H1 (cell line): ENCODE data around the gene HIVEP2. TPM values are rescaled to one million over a fixed set of nuclear protein-coding genes. Genes with fewer than 3 reads are reported as not detected.

Source experiments
- CTCF ChIA-PET: fragments of 300-600 bp; sonication (Branson Sonifier 250); formaldehyde crosslinking; loops from one replicate; lab custom pipeline; 2021; ENCODE audit not compliant: partially characterized antibody; lab: Charles Lee
- POLR2A ChIA-PET: fragments of 300-600 bp; sonication (Branson Sonifier 250); formaldehyde crosslinking; loops from one replicate; lab custom pipeline; 2021; ENCODE audit warnings: inconsistent platforms; ENCODE audit not compliant: partially characterized antibody; lab: Charles Lee
- DNase-seq, 2 experiments: peaks; one replicate each; pipeline versions ENCODE4 v3.0.0 to v3.0.0-alpha.2; 2010 to 2022; ENCODE audit warnings: low spot score in 2 of 2, low read depth in 1 of 2, mixed read lengths in 1 of 2
- FAIRE-seq: peaks from 2 replicates; lab custom pipeline; 2011; peaks lifted over from hg19 to GRCh38; lab: Jason Lieb, UNC
- H2AFZ ChIP-seq: 2 replicates; pipeline ENCODE4 v1.8.1; 2012; ENCODE audit warnings: low read length, inconsistent platforms
- H2AK5ac ChIP-seq: 2 replicates; pipeline ENCODE4 v1.6.1; 2013; ENCODE audit warnings: low read depth, low read length
- H2BK120ac ChIP-seq: replicated peaks from 2 replicates; pipeline ENCODE3; 2013; ENCODE audit warnings: low read depth, low read length, inconsistent platforms
- H2BK12ac ChIP-seq: 2 replicates; pipeline ENCODE4 v1.6.1; 2013; ENCODE audit warnings: low read depth, low read length
- H2BK15ac ChIP-seq: 2 replicates; pipeline ENCODE4 v1.6.1; 2013; ENCODE audit warnings: low read length
- H2BK20ac ChIP-seq: 2 replicates; pipeline ENCODE4 v1.6.1; 2013; ENCODE audit warnings: low read length
- H2BK5ac ChIP-seq: 2 replicates; pipeline ENCODE4 v1.6.1; 2013; ENCODE audit warnings: low read depth, low read length
- H3K14ac ChIP-seq: 2 replicates; pipeline ENCODE4 v1.6.1; 2013; ENCODE audit warnings: inconsistent platforms; ENCODE audit not compliant: insufficient read length
- H3K18ac ChIP-seq: 2 replicates; pipeline ENCODE4 v1.6.1; 2013; ENCODE audit warnings: low read length; ENCODE audit errors: extremely low read depth
- H3K23ac ChIP-seq: 2 replicates; pipeline ENCODE4 v1.6.1; 2013; ENCODE audit warnings: inconsistent platforms; ENCODE audit not compliant: insufficient read length
- H3K23me2 ChIP-seq: 2 replicates; pipeline ENCODE4 v1.6.1; 2013; ENCODE audit warnings: low read depth, low read length
- H3K27ac ChIP-seq: 2 replicates; pipeline ENCODE4 v1.6.1; 2011; ENCODE audit warnings: low read depth, low read length, inconsistent platforms
- H3K27me3 ChIP-seq, 4 experiments: replicated peaks in 1 of 4; 1 replicate in 1 of 4; 2 replicates in 3 of 4; pipeline versions ENCODE4 v1.6.1 to v1.8.1; 2011 to 2013; ENCODE audit warnings: low read length in 3 of 4, mild to moderate bottlenecking in 3 of 4, inconsistent platforms in 2 of 4, mixed read lengths in 2 of 4, moderate library complexity in 1 of 4; ENCODE audit not compliant: control insufficient read depth in 3 of 4, insufficient read depth in 3 of 4; ENCODE audit errors: extremely low read depth in 1 of 4
- H3K36me3 ChIP-seq, 4 experiments: 2 replicates each; pipeline versions ENCODE4 v1.6.1 to v1.8.1; 2011 to 2013; ENCODE audit warnings: mild to moderate bottlenecking in 4 of 4, low read length in 3 of 4, moderate library complexity in 2 of 4, control low read depth in 1 of 4, inconsistent platforms in 1 of 4; ENCODE audit not compliant: insufficient read depth in 4 of 4, control insufficient read depth in 2 of 4
- H3K4ac ChIP-seq: replicated peaks from 2 replicates; pipeline ENCODE3; 2013; ENCODE audit warnings: low read length, low read depth, mixed read lengths, inconsistent platforms; ENCODE audit not compliant: insufficient read length
- H3K4me1 ChIP-seq, 4 experiments: replicated peaks in 1 of 4; 1 replicate in 1 of 4; 2 replicates in 3 of 4; pipeline versions ENCODE4 v1.6.1 to v1.8.1; 2011 to 2013; ENCODE audit warnings: low read length in 3 of 4, inconsistent platforms in 2 of 4, mixed read lengths in 1 of 4; ENCODE audit not compliant: insufficient read depth in 4 of 4, control insufficient read depth in 3 of 4
- H3K4me2 ChIP-seq, 2 experiments: 2 replicates each; pipeline versions ENCODE4 v1.6.1 to v1.8.1; 2011 to 2013; ENCODE audit warnings: low read depth in 2 of 2, low read length in 2 of 2, control low read depth in 1 of 2, inconsistent platforms in 1 of 2, mild to moderate bottlenecking in 1 of 2; ENCODE audit not compliant: insufficient read depth in 1 of 2
- H3K4me3 ChIP-seq, 4 experiments: fragments of 200-600, 300-600 bp in 1 of 4; sonication (generic), shearing (Covaris generic), sonication (Bioruptor Twin) in 1 of 4; 2 replicates each; pipeline versions ENCODE4 v1.5.1 to v1.8.1; 2011 to 2016; ENCODE audit warnings: low read length in 4 of 4, low read depth in 3 of 4, control low read depth in 2 of 4, inconsistent platforms in 2 of 4, mild to moderate bottlenecking in 2 of 4, mixed read lengths in 1 of 4, moderate library complexity in 1 of 4; ENCODE audit not compliant: insufficient read depth in 2 of 4; ENCODE audit errors: extremely low read depth in 1 of 4
- H3K56ac ChIP-seq: replicated peaks from 2 replicates; pipeline ENCODE3; 2013; ENCODE audit warnings: low read depth, mild to moderate bottlenecking, mixed read lengths, low read length, inconsistent platforms; ENCODE audit not compliant: insufficient read length
- H3K79me1 ChIP-seq: 2 replicates; pipeline ENCODE4 v1.6.1; 2013; ENCODE audit warnings: low read depth, low read length, control low read depth
- H3K79me2 ChIP-seq, 2 experiments: 2 replicates each; pipeline versions ENCODE4 v1.6.1 to v1.8.1; 2012 to 2013; ENCODE audit warnings: low read length in 2 of 2, mild to moderate bottlenecking in 2 of 2, inconsistent platforms in 1 of 2; ENCODE audit not compliant: insufficient read depth in 2 of 2, control insufficient read depth in 1 of 2
- H3K9ac ChIP-seq, 4 experiments: replicated peaks in 1 of 4; 1 replicate in 1 of 4; 2 replicates in 3 of 4; pipeline versions ENCODE4 v1.6.1 to v1.8.1; 2011 to 2013; ENCODE audit warnings: low read depth in 3 of 4, low read length in 3 of 4, control low read depth in 2 of 4, mild to moderate bottlenecking in 2 of 4, moderate library complexity in 2 of 4, inconsistent platforms in 1 of 4; ENCODE audit errors: extremely low read depth in 1 of 4
- H3K9me3 ChIP-seq, 2 experiments: 2 replicates each; pipeline versions ENCODE4 v1.6.1 to v1.8.1; 2012 to 2013; ENCODE audit warnings: mild to moderate bottlenecking in 2 of 2, moderate library complexity in 2 of 2, control low read depth in 1 of 2, inconsistent platforms in 1 of 2, low read depth in 1 of 2, low read length in 1 of 2, mixed read lengths in 1 of 2; ENCODE audit not compliant: insufficient read depth in 2 of 2
- H4K20me1 ChIP-seq, 2 experiments: replicated peaks in 1 of 2; 2 replicates each; pipeline versions ENCODE3 to v1.8.1; 2011 to 2013; ENCODE audit warnings: inconsistent platforms in 2 of 2, low read length in 2 of 2, mild to moderate bottlenecking in 1 of 2; ENCODE audit not compliant: insufficient read depth in 2 of 2, control insufficient read depth in 1 of 2
- H4K5ac ChIP-seq: 2 replicates; pipeline ENCODE4 v1.6.1; 2013; ENCODE audit warnings: low read length, low read depth, mixed read lengths, inconsistent platforms; ENCODE audit not compliant: insufficient read length
- H4K8ac ChIP-seq: 2 replicates; pipeline ENCODE4 v1.8.0; 2013; ENCODE audit warnings: mild to moderate bottlenecking, moderate library complexity, low read length, inconsistent platforms; ENCODE audit not compliant: insufficient read depth; ENCODE audit errors: extremely low read depth
- H4K91ac ChIP-seq: replicated peaks from 2 replicates; pipeline ENCODE3; 2013; ENCODE audit warnings: low read length, mixed read lengths, inconsistent platforms; ENCODE audit not compliant: insufficient read length
- GABPA ChIP-seq: IDR thresholded peaks from 2 replicates; pipeline ENCODE4 v1.6.1; 2011; ENCODE audit warnings: mild to moderate bottlenecking, low read length, moderate library complexity, borderline replicate concordance; ENCODE audit not compliant: insufficient read depth
- JUND ChIP-seq: IDR thresholded peaks from 2 replicates; pipeline ENCODE4 v1.6.1; 2011; ENCODE audit warnings: mild to moderate bottlenecking, improper control_type of control experiment, low read length
- TEAD4 ChIP-seq: IDR thresholded peaks from 2 replicates; pipeline ENCODE4 v1.6.1; 2012; ENCODE audit warnings: low read depth, low read length, inconsistent platforms, mixed read lengths
- WGBS, 2 experiments: shearing (Covaris generic) in 1 of 2; methylation state at CpG; one replicate each; pipeline versions ENCODE4 v1.1.6 to v1.1.7; 2013 to 2015; ENCODE audit warnings: low lambda C conversion rate in 2 of 2, mixed read lengths in 2 of 2, inconsistent platforms in 1 of 2, low coverage in 1 of 2, missing lambda C conversion rate in 1 of 2; ENCODE audit not compliant: insufficient replicate concordance in 2 of 2, insufficient coverage in 1 of 2, insufficient read length in 1 of 2; ENCODE audit errors: extremely low coverage in 1 of 2, missing lambda C conversion rate in 1 of 2; 5-methylcytosine and 5-hydroxymethylcytosine counted together
- polyA plus RNA-seq, 7 experiments: library from polyadenylated mRNA; depleted of rRNA in 3 of 7; stranded (reverse) in 5 of 7; unstranded in 2 of 7; fragments of >200 nt in 5 of 7; fragments of 200-250 nt in 2 of 7; gene quantifications; 1 replicate in 5 of 7; 2 replicates in 1 of 7; 4 replicates in 1 of 7; pipeline versions ENCODE4 v1.2.1 to v1.2.3, GENCODE V29; 2011 to 2013; ENCODE audit warnings: missing spikeins in 2 of 7, mixed read lengths in 2 of 7
- total RNA-seq: library from RNA; stranded (reverse); fragmentation: NEBNext Ultra II Directional; extraction: Animal tissue kit (Norgen Biotek cat#: 25700); gene quantifications from 2 replicates; pipeline ENCODE4 v1.2.1, GENCODE V29; 2021

The HIVEP2 gene
- total and polyA plus RNA-seq, 2 of the 8 experiments (the other 6 are each of a cell fraction or from before 2014, with no cell fraction given) = 2.2 to 6.1 TPM

DNA sequence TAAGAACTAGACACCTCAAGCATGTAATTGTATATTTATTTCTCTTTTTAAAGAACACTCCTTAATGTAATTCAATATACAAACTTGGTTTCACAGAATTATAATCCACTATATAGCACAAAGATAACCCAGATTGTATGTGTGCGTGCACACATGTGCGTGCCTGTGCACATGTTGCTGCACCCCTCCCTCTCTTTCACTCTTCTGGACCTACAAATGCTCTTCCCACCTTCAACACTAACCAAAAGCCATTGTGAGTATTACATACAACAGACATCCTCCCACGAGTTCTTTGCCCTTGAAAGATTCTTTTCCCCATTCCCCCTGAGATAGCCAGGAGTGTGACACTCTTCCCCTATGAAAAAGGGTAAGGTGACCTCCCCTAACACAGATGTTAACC lies 193.5 kb downstream of the HIVEP2 start:
- Histone ChIP-seq H2BK12ac (no peak overlapping the region), H3K4me1 (no peaks in the 10 kb centered on the region; a peak in 1 of 7 replicates), H3K79me1 (no peaks in the 10 kb centered on the region), H3K14ac (no peak overlapping the region), H2BK20ac (no peak overlapping the region), H3K56ac (no peak overlapping the region), H3K79me2 (no peaks in the 10 kb centered on the region), H3K4me3 (no peak overlapping the region), H3K9me3 (no peaks in the 10 kb centered on the region), H3K23me2 (no peaks in the 10 kb centered on the region), H3K23ac (no peak overlapping the region), H3K18ac (no peak overlapping the region), H2BK120ac (no peak overlapping the region), H4K91ac (no peak overlapping the region), H2BK5ac (no peak overlapping the region), H3K27ac (no peak overlapping the region), H4K20me1 (no peaks in the 10 kb centered on the region), H2AK5ac (no peak overlapping the region), H3K4ac (no peak overlapping the region), H4K8ac (no peak overlapping the region), H4K5ac (no peak overlapping the region), H3K36me3 (peaks cover 0 to 7% (median 0%) of the 10 kb centered on the region in 4 experiments; a peak in 2 of 8 replicates), H2BK15ac (no peak overlapping the region), H3K27me3 (no peaks in the 10 kb centered on the region), H3K9ac (no peak overlapping the region), H2AFZ (no peak overlapping the region), H3K4me2 (no peak overlapping the region)
- TF ChIP-seq JUND (no peak), GABPA (no peak), TEAD4 (no peak)
- DNase-seq (no peak), FAIRE-seq (no peak)
- CTCF ChIA-PET = interaction anchor here (1.6 to 2.0 kb wide), 2 partner anchors 9 to 27 kb away, joined by 4 to 6 read pairs; no protein-coding TSS in a partner anchor
- 85% methylated on average over 3 of the region's 3 CpGs; no CpG with 5 or more reads in 1 of the 2 experiments for WGBS, 2 experiments
- POLR2A ChIA-PET = no interaction called here
